DMS 273 (cell line): Measurements from ENCODE around the gene DGLUCY.
A peak's percentile ranks its signal among the peaks of the same experiment; 100 is the strongest.
"Not testable (repeated sequence)": the region's sequence is repeated elsewhere in the genome, so short reads cannot be mapped to it uniquely, and the experiment has no call there.

Experiments
- DNase-seq: peaks from one replicate; lab custom pipeline; 2025; ENCODE audit not compliant: unreplicated experiment; lab: John Stamatoyannopoulos, UW

The DGLUCY gene

DNA sequence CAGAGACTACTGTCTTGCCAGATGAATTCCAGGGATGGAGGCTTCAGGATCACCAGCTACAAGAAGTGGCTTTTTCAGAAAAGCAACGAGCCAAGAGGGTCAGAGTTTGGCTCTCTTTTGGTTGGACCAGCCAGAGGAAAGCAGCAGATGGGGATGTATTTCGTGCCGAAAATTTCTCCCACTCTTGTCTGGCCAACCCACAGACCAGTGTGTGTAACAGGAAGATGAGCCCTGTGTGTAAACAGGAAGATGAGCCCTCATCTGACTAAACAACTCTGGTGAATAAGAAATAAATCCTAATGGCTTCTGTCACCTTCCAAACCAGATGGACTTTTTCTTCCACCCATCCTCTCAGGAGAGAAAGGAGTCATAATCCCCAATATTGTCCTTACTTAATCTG is 117.6 kb downstream of the DGLUCY start:
- no peak for DNase-seq

GRCh38 chr14:91232052-91232451 is 118.2 kb downstream of the DGLUCY start:
- no peak for DNase-seq

- DNase-seq, result no peak
These were observed 118.7 kb downstream of the DGLUCY start for GRCh38 chr14:91232603-91233002.

- no peak for DNase-seq
These were observed 120.3 kb downstream of the DGLUCY start for GRCh38 chr14:91233936-91234790.

- no peak for DNase-seq
These were observed 120.9 kb downstream of the DGLUCY start for GRCh38 chr14:91234791-91235114.

DNA sequence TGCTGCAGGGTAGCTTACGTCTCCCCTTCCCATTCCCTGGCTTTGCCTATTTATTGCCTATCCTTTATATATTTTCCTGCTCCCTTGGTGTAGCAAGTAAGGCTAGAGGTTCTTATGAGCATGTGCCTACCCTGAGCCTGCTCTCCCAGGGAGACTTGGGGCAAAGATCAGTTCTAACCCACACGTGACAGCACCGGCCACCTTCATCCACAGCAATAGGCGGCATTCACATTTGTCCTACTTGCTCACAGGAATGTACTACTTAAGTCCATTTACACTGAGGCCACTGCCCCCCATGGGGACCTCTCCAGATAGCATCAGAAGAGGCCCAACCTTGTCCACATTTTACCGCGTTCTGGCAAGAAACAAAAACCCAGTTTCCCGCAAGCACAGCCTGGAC is 122.0 kb downstream of the DGLUCY start:
- no peak for DNase-seq

GRCh38 chr14:91237219-91237618 is 123.3 kb downstream of the DGLUCY start:
- DNase-seq, result no peak

GRCh38 chr14:91238085-91238484 is 124.2 kb downstream of the DGLUCY start:
- DNase-seq, result no peak

DNA sequence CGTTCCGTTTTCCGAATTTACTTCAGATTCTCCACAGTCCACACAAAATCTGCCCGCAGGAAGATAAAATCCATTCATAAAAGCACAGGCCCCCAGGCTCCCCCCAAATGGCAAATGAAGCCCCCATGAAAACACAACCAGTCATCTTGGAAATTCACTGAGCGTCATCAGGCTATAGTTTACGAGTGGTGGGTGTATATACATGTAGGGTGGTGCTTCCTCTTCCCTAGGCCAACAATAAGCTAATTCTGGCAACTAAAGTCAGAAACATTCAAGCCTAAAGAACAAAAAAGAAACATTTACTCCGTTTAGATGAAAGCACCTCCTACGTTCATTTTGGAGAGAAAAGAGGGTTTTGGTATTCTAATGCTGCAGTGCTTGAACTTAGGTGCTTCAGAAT is 124.8 kb downstream of the DGLUCY start:
- DNase-seq, result no peak

DNA sequence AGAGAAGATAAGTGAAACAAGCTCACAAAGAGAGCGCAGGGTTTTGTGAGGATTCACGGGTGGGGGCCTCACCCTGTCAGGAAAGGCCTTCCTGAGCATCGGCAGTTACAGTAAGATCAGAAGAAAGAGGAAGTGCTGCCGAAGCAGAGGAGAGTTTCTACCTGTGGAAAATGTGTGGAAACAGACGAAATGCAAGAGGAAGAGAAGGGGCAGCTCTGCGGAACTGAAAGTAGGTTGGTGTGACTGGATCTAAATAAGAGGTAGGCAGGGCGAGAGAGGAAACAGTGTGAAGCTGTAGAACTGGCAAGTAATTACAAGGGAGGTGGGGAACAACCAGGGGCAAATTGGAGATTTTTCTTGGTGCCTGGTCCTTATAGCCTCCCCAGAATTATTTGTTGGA is 128.0 kb downstream of the DGLUCY start:
- no peak for DNase-seq

DNA sequence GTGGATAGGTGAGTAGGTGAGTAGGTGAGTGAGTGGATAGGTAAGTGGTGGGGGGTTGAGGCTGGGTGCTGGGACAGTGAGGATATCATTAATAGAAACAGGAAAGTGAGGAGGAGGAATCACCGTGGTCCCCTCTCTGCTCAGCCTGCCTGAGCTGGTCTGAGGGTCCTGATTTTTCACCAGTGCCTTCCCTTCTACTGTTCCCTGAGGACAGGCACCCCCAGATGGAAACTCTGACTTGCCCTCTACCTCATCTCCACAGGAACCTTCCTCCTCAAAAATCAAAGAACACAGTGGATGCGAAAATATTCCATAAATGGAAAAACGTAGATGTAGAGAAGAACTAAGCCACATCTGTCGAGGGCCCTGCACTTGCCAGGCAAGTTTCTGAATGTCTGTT is 128.8 kb downstream of the DGLUCY start:
- DNase-seq, result no peak

- DNase-seq, result no peak
These were observed 129.2 kb downstream of the DGLUCY start for GRCh38 chr14:91243074-91243471.

- DNase-seq, result peak; percentile 91
These were observed 130.6 kb downstream of the DGLUCY start, which contains the start of gene GPR68 for GRCh38 chr14:91244501-91244901. Gene GPR68, minus strand, starts transcription at chr14:91244704. Its CDS starts 9,654 bp downstream, at chr14:91235050.

DNA sequence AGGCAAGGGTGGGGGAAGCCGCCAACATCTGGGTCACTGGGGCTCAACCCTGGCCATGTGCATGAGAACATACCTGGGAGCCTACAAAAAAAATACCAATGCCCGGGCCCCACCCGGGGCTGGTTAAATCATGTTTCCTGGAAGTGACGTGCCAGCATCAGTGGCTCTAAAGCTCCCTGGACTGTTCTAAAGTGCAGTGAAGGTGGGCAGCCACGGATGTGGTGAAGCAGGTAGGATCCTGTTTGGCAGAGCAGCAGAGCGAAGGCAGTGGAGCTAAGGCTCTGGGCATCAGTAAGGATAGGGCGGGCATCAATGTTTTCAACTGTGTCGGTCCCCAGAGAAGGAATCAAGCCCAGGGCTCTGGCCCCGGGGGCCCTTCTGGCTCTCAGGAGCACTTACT is 131.2 kb downstream of the DGLUCY start:
- no peak for DNase-seq

- not testable (repeated sequence) for DNase-seq
These were observed 131.7 kb downstream of the DGLUCY start for GRCh38 chr14:91245616-91246015.

- DNase-seq, result peak; percentile 56
These were observed 132.4 kb downstream of the DGLUCY start for GRCh38 chr14:91246051-91246852.

DNA sequence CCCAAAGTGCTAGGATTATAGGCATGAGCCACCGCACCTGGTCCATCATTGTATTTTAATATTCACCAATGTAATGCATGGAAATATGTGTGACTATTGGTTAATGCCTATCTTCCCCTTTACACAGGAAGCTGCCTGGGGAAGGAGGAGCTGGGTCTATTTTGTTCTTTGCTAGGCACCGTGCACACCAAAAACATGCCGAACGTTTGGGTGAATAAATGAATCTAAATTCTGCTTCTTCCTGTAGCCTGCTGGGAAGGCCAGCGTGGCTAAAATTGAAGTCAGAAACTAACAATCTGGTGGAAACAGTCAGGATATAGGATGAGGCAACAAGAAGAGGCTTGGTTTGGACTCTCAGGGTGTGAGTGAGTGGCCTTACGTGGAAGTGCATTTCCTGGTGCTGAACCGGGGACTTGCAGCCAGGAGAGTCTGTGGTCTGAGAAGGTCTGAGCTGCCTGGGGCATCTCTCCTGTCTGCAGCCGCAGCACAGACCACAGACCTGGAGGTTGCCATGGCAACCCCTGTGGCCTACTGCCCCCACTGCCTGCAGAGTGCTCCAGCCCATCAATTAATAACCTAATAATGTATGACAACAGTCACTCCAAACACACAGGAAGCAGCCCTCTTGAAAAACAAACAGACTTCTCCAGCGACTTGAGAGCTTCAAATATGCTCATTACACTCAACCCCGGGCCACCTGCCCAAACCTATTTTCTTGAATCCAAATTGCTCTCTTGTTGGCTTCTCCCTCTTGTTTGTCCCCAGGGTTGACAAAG is 136.2 kb downstream of the DGLUCY start:
- DNase-seq, result peak; percentile 70

- no peak for DNase-seq
These were observed 137.0 kb downstream of the DGLUCY start for GRCh38 chr14:91250912-91251311.

DNA sequence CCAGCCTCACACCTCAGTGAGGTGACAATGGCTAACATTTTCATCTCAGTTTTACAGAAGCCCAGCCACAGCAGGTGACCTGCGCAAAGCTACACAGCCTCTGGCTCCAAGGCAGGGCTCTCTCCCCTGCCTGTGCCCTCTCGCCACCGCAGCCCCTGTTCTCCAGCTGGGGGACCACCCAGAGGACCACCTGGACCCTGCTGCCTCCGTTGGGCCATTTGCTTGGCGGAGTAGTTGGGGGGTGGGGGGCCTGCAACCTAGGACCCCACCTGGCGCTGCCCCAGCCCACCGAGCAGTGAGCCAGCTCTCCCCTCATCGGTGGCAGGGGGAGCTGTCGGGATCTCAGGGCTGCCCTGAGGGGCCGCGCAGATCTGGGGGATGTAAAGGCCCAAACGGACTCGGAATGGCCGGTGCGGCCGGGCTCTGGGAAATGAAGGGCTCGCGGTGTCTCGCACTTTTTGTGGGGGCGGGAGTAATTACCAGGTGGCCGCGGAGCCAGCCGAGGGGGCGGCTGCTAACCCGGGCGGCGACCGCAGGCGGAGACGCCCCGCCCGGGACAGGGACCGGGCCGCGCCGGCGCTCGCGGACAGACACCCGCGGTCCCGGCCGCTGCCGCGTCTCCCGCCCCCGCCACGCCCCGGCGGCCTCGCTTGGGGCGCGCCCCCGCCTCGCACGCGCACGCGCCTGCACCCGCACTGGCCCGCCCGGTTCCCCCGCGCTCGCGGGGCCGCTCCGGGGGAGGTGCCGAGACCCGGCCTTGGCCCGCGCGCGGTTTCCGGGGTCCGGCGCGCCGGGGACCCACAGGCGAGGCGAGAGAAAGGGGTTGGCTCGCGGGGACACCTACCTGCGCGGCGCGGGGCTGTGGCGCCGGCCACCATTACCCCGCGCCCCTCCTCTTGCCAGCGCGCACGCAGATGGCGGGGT is 139.3 kb downstream of the DGLUCY start:
- peak; percentile 82 for DNase-seq

- DNase-seq, result peak; percentile 38
These were observed 140.0 kb downstream of the DGLUCY start for GRCh38 chr14:91253795-91254323.
